Measurements from ENCODE around the gene DNM3. TPM values are rescaled to one million over a fixed set of nuclear protein-coding genes. Genes with fewer than 3 reads are reported as not detected.

DNM3 gene
- polyA plus RNA-seq, 2 donors: 0.53 to 0.76 TPM

DNA sequence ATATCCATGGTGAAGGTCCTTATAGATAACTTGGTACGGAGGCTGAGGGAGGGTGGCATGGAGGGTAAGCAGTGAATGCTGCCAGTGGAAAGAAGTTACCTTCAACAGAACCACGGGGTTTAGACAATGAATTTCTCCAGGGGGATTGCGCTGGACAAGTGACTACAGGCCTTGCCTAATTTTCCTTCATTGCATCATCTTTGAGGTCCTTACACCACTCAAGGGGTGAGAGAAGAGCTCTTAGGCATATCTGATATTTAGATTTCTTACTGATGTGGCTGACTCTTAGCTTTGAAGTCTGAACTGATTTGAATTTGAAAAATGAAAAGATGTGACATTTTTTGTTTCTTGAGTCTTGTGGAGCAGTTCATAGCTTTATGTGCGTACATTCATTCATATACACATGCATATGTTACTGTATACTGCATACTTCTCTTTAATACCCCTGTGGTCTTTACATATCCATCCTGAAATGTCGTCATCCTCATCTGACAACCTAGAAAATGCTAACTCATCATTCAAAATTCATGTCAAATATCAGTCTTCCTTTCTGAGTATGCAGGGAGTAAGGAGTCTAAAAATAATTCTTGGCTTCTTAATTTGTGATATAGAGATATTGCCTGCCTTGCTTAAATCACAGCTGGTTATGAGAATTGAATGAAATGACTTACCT is 63.6 kb downstream of the DNM3 start:
- Histone ChIP-seq H3K4me3 (ENCODE audit: low read depth in 1 of 2, low read length in 2 of 2) (no peak overlapping the region), H3K9me3 (ENCODE audit: control insufficient read depth in 2 of 2, insufficient read depth in 1 of 2, low read depth in 1 of 2, low read length in 1 of 2) (no peaks in the 10 kb centered on the region), H3K27ac (ENCODE audit: low read depth in 2 of 2, low read length in 1 of 2) (no peak overlapping the region), H3K4me1 (ENCODE audit: control insufficient read depth in 2 of 2, insufficient read depth in 2 of 2, low read length in 1 of 2) (no peaks in the 10 kb centered on the region), H3K27me3 (ENCODE audit: control insufficient read depth in 1 of 2, insufficient read depth in 2 of 2, low read length in 2 of 2) (no peaks in the 10 kb centered on the region), H3K36me3 (ENCODE audit: control insufficient read depth in 2 of 2, insufficient read depth in 2 of 2, low read length in 1 of 2) (no peaks in the 10 kb centered on the region)
- WGBS, 2 donors: 82 to 83% methylated on average over 5 of the region's 5 CpGs

DNA sequence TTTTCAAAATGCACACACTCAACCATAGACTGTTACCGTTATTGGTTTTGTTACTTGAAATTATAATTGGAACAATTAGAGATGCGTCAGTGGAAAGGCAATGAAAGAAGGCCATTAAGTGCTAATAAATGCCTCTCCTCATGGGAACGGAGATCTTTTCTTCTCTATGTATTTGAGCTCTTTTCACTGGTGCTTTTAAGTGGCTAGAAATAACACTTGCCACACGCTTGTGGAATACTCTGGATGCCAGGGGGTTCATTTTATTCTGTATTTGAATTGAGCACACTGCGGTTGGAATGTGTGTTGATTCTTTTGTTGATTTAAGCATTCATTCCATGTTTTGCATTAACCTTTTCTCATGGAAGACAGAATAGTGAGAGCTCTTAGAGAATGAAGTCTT is 68.4 kb downstream of the DNM3 start:
- Histone ChIP-seq H3K4me1 (ENCODE audit: control insufficient read depth in 2 of 2, insufficient read depth in 2 of 2, low read length in 1 of 2) (no peaks in the 10 kb centered on the region), H3K27me3 (ENCODE audit: control insufficient read depth in 1 of 2, insufficient read depth in 2 of 2, low read length in 2 of 2) (no peaks in the 10 kb centered on the region), H3K4me3 (ENCODE audit: low read depth in 1 of 2, low read length in 2 of 2) (no peak overlapping the region), H3K36me3 (ENCODE audit: control insufficient read depth in 2 of 2, insufficient read depth in 2 of 2, low read length in 1 of 2) (no peaks in the 10 kb centered on the region), H3K9me3 (ENCODE audit: control insufficient read depth in 2 of 2, insufficient read depth in 1 of 2, low read depth in 1 of 2, low read length in 1 of 2) (peaks cover 0 to 2% of the 10 kb centered on the region in 2 donors), H3K27ac (ENCODE audit: low read depth in 2 of 2, low read length in 1 of 2) (no peak overlapping the region)
- WGBS, 2 donors: 72 to 75% methylated on average over 5 of the region's 5 CpGs

DNA sequence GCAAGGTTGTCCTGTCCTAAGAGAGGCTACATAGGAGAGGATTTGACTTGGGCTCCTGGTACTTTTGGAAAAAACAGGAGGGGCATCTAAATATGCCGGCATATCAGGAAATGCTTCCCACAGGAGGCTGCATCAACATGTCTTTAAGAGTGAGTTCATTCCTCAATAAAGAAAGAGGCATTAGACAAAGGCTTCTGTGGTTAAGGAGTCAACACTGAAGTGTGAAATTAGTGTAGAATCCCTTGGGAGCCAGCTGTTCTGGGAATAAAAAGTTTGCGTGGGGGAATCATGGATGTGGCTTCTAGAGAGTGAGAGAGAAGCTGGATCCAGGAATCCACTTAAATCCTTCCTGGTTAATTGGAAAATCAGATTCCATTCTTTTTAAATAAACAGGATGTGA is 69.5 kb downstream of the DNM3 start:
- Histone ChIP-seq H3K4me3 (ENCODE audit: low read depth in 1 of 2, low read length in 2 of 2) (no peak overlapping the region), H3K9me3 (ENCODE audit: control insufficient read depth in 2 of 2, insufficient read depth in 1 of 2, low read depth in 1 of 2, low read length in 1 of 2) (peaks cover 0 to 2% of the 10 kb centered on the region in 2 donors), H3K4me1 (ENCODE audit: control insufficient read depth in 2 of 2, insufficient read depth in 2 of 2, low read length in 1 of 2) (no peaks in the 10 kb centered on the region), H3K36me3 (ENCODE audit: control insufficient read depth in 2 of 2, insufficient read depth in 2 of 2, low read length in 1 of 2) (no peaks in the 10 kb centered on the region), H3K27ac (ENCODE audit: low read depth in 2 of 2, low read length in 1 of 2) (no peak overlapping the region), H3K27me3 (ENCODE audit: control insufficient read depth in 1 of 2, insufficient read depth in 2 of 2, low read length in 2 of 2) (no peaks in the 10 kb centered on the region)
- 44 to 63% methylated on average over 2 of the region's 2 CpGs for WGBS, 2 donors

DNA sequence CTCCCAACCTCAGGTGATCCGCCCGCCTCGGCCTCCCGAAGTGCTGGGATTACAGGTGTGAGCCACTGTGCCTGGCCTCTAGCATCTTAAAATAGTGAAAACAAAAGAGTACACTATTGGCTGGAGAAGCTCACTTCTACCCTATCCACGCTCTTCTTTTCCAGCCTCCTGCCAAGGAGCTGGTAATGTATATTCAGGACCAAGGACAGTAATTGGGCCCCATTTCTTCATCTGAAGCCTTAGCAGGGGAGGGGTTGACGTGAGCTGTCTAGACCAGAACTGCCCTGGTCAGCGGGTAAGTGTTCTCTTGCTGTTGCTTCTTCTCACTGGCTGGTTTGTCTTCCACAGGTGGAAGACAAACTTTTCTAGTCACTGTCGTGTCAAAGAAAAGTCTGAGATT is 70.2 kb downstream of the DNM3 start:
- Histone ChIP-seq H3K9me3 (ENCODE audit: control insufficient read depth in 2 of 2, insufficient read depth in 1 of 2, low read depth in 1 of 2, low read length in 1 of 2) (peaks cover 0 to 2% of the 10 kb centered on the region in 2 donors), H3K4me3 (ENCODE audit: low read depth in 1 of 2, low read length in 2 of 2) (no peak overlapping the region), H3K27ac (ENCODE audit: low read depth in 2 of 2, low read length in 1 of 2) (no peak overlapping the region), H3K4me1 (ENCODE audit: control insufficient read depth in 2 of 2, insufficient read depth in 2 of 2, low read length in 1 of 2) (no peaks in the 10 kb centered on the region), H3K36me3 (ENCODE audit: control insufficient read depth in 2 of 2, insufficient read depth in 2 of 2, low read length in 1 of 2) (no peaks in the 10 kb centered on the region), H3K27me3 (ENCODE audit: control insufficient read depth in 1 of 2, insufficient read depth in 2 of 2, low read length in 2 of 2) (no peaks in the 10 kb centered on the region)
- WGBS, 2 donors: 90 to 91% methylated on average over 8 of the region's 8 CpGs

DNA sequence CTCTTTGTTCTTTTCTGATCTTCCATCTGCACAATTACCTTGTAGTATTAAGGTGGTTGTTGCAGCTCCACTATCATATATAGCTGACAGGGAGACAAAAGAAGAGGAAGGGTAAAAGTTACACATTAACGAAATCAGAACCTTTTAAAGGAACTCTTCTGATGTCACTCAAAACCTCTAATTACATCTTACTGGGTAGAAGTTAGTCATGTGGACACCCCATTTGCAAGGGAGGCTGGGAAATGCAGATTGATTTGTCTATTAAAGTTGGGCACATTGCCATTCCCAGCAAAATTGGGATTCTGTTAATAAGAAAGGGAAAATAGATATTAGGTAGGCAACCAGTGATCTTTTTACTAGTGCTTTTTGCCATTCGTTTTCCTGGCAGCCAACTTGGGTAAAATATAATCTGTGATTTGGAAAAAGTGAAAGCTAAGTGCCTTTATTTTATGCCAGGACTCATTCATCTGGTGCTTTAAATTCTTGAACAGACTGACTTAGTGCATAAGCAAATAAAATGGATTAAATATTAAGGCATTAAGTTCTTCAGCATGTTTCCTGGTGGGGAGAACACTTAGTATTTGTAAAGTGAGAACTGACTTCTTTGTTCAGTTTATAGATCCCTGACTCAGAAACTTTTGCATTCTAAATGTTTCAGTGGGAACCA is 71.3 kb downstream of the DNM3 start:
- Histone ChIP-seq H3K9me3 (ENCODE audit: control insufficient read depth in 2 of 2, insufficient read depth in 1 of 2, low read depth in 1 of 2, low read length in 1 of 2) (peaks cover 0 to 2% of the 10 kb centered on the region in 2 donors), H3K36me3 (ENCODE audit: control insufficient read depth in 2 of 2, insufficient read depth in 2 of 2, low read length in 1 of 2) (no peaks in the 10 kb centered on the region)
- 50 to 51% methylated on average over 2 of the region's 2 CpGs for WGBS, 2 donors

DNA sequence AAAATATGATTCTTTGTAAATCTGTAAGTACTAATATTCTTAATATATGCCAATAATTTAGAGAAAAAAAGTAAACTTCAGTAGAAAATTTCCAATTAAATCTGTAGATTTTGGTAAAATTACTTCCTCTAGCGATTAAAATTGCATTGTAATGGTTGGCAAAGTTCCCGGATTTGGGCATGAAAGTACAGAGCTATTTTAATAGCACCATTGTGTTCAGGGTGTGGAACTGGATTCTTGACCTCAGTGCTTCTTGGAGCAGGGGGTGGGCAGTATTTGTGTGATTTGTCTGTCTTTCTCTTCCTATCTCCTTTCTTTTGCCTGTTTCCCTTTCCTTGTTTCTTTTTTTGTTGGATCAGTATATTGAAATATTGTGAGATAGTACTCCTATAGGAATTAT is 72.1 kb downstream of the DNM3 start:
- 12 to 16% methylated on average over 2 of the region's 2 CpGs for WGBS, 2 donors
- Histone ChIP-seq H3K36me3 (ENCODE audit: control insufficient read depth in 2 of 2, insufficient read depth in 2 of 2, low read length in 1 of 2) (no peaks in the 10 kb centered on the region), H3K27ac (ENCODE audit: low read depth in 2 of 2, low read length in 1 of 2) (no peak overlapping the region)

More for the DNA sequence above, 71.3 kb downstream of the DNM3 start:
- Histone ChIP-seq H3K4me3 (ENCODE audit: low read depth in 1 of 2, low read length in 2 of 2) (no peak overlapping the region), H3K27ac (ENCODE audit: low read depth in 2 of 2, low read length in 1 of 2) (no peak overlapping the region), H3K4me1 (ENCODE audit: control insufficient read depth in 2 of 2, insufficient read depth in 2 of 2, low read length in 1 of 2) (no peaks in the 10 kb centered on the region), H3K27me3 (ENCODE audit: control insufficient read depth in 1 of 2, insufficient read depth in 2 of 2, low read length in 2 of 2) (no peaks in the 10 kb centered on the region)

DNA sequence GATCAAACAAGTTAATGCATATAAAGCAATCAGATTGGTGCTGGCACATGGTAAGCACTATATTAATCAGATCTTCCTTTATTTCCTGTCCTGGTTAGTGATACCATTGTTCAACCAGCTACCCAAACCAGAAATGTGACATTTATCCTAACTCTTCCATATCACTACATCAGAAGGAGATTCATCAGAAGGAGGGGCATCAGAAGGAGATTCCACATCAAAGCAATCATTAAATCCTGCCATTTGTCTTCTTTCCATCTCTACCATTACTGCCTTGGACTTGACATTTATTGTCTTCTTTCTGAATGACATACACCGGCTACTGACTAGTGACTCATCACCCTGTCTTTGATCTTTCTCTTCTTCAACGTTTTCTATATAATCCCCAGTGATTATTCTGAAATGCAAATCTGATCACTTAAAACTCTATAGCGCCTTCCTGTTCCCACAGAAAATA is 75.0 kb downstream of the DNM3 start:
- Histone ChIP-seq H3K9me3 (ENCODE audit: control insufficient read depth in 2 of 2, insufficient read depth in 1 of 2, low read depth in 1 of 2, low read length in 1 of 2) (peaks cover 0 to 2% of the 10 kb centered on the region in 2 donors), H3K36me3 (ENCODE audit: control insufficient read depth in 2 of 2, insufficient read depth in 2 of 2, low read length in 1 of 2) (no peaks in the 10 kb centered on the region)
- WGBS, 2 donors: 30 to 49% methylated on average over 3 of the region's 3 CpGs

More for the DNA sequence above, 72.1 kb downstream of the DNM3 start:
- Histone ChIP-seq H3K4me1 (ENCODE audit: control insufficient read depth in 2 of 2, insufficient read depth in 2 of 2, low read length in 1 of 2) (no peaks in the 10 kb centered on the region), H3K4me3 (ENCODE audit: low read depth in 1 of 2, low read length in 2 of 2) (no peak overlapping the region), H3K9me3 (ENCODE audit: control insufficient read depth in 2 of 2, insufficient read depth in 1 of 2, low read depth in 1 of 2, low read length in 1 of 2) (peaks cover 0 to 2% of the 10 kb centered on the region in 2 donors), H3K27me3 (ENCODE audit: control insufficient read depth in 1 of 2, insufficient read depth in 2 of 2, low read length in 2 of 2) (no peaks in the 10 kb centered on the region)

DNA sequence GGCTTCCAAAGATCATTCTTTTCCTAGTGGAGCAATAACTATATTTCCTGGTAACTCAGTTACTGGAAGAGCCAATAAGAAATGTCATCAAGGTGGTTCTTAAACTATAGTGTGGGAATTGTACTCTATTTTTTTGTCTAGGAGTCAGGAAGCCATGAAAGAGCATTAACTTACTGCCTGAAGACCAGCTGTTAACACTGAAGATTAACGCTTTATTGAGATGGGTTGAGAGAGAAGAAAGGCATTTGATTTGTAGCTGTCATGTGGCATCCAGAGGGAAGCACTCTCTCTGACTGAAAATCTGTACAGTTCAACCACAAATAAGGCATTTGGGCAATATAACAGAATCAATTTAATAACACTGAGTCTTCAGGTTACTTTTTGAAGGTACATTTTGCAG is 76.0 kb downstream of the DNM3 start:
- no peak overlapping the region for H3K4me3 ChIP-seq (ENCODE audit: low read depth in 1 of 2, low read length in 2 of 2)
- no peak overlapping the region for H3K27ac ChIP-seq (ENCODE audit: low read depth in 2 of 2, low read length in 1 of 2)
- WGBS, 2 donors: 89 to 90% methylated on average over 1 of the region's 1 CpG

More for the DNA sequence above, 75.0 kb downstream of the DNM3 start:
- Histone ChIP-seq H3K27ac (ENCODE audit: low read depth in 2 of 2, low read length in 1 of 2) (no peak overlapping the region), H3K4me1 (ENCODE audit: control insufficient read depth in 2 of 2, insufficient read depth in 2 of 2, low read length in 1 of 2) (no peaks in the 10 kb centered on the region), H3K27me3 (ENCODE audit: control insufficient read depth in 1 of 2, insufficient read depth in 2 of 2, low read length in 2 of 2) (no peaks in the 10 kb centered on the region), H3K4me3 (ENCODE audit: low read depth in 1 of 2, low read length in 2 of 2) (no peak overlapping the region)

DNA sequence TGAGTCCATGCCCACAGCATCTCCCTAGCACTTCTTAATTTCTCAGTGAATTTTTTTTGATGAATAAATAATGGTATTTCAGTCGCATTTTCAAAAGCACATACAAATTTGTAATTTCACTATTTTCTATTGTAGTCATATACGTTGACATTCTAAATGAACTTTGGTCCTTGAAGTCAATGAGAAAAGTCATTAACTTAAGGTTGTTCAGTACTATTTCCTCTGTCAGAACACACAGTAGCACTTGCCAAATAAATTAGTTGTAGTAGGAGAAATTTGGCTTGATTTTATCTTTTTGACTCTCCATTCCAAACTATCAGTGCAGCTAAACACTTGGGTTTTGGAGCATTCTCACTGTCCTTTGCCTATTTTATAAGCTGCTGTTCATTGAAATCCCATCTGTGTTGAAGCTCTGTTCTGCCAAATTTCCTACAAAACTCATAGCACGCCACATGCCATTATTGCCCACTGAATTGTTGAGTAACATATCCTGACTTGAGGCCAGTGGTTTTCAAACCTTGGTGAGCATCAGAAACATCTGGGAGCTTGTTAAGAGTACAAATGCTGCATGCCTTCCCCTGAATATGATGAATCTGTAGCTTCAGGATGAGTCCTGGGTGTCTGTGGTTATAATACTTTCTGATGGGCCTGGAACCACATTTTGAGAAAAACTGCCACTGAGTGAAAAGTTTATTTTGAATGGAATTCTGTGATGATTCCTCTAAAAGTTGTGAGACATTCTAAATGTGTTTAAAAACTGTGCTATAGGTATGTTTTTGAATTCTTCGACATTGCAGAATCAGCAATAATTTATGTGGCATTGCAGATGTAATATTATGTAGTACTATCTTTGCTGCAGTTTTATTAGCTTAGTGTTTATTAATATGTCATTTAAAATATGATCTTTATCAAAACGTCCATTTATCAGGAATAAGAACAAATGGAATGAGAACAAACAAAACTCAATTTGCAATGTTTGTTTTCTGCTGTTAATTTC is 78.9 kb downstream of the DNM3 start:
- Histone ChIP-seq H3K4me1 (ENCODE audit: control insufficient read depth in 2 of 2, insufficient read depth in 2 of 2, low read length in 1 of 2) (no peaks in the 10 kb centered on the region), H3K27ac (ENCODE audit: low read depth in 2 of 2, low read length in 1 of 2) (no peak overlapping the region), H3K9me3 (ENCODE audit: control insufficient read depth in 2 of 2, insufficient read depth in 1 of 2, low read depth in 1 of 2, low read length in 1 of 2) (no peaks in the 10 kb centered on the region), H3K27me3 (ENCODE audit: control insufficient read depth in 1 of 2, insufficient read depth in 2 of 2, low read length in 2 of 2) (no peaks in the 10 kb centered on the region), H3K36me3 (ENCODE audit: control insufficient read depth in 2 of 2, insufficient read depth in 2 of 2, low read length in 1 of 2) (no peaks in the 10 kb centered on the region), H3K4me3 (ENCODE audit: low read depth in 1 of 2, low read length in 2 of 2) (no peak overlapping the region)
- WGBS, 2 donors: 80 to 87% methylated on average over 5 of the region's 5 CpGs

More for the DNA sequence above, 76.0 kb downstream of the DNM3 start:
- Histone ChIP-seq H3K27me3 (ENCODE audit: control insufficient read depth in 1 of 2, insufficient read depth in 2 of 2, low read length in 2 of 2) (no peaks in the 10 kb centered on the region), H3K36me3 (ENCODE audit: control insufficient read depth in 2 of 2, insufficient read depth in 2 of 2, low read length in 1 of 2) (no peaks in the 10 kb centered on the region), H3K4me1 (ENCODE audit: control insufficient read depth in 2 of 2, insufficient read depth in 2 of 2, low read length in 1 of 2) (no peaks in the 10 kb centered on the region), H3K9me3 (ENCODE audit: control insufficient read depth in 2 of 2, insufficient read depth in 1 of 2, low read depth in 1 of 2, low read length in 1 of 2) (no peaks in the 10 kb centered on the region)
